Activated CD4-positive, alpha-beta T cell treated with anti-CD3 and anti-CD28 coated beads for 4 hours (primary cell): ENCODE data around the gene ZNF816.
"Not testable (repeated sequence)": the region's sequence is repeated elsewhere in the genome, so short reads cannot be mapped to it uniquely, and the experiment has no call there.

Experiments
- DNase-seq, 2 donors: peaks; one replicate each; pipeline ENCODE4 v3.0.0-alpha.2; 2020

The ZNF816 gene

GRCh38 chr19:52962394-52963246 lies at the start of gene ZNF816:
TSS of gene ZNF816 (minus strand) at chr19:52962881. CDS start at chr19:52956089, 6,792 bp downstream.
- DNase-seq: peak; percentile 98 to 99

- no peak for DNase-seq
Measured at GRCh38 chr19:53012006-53012405, 49.3 kb upstream of the ZNF816 start.

- no peak for DNase-seq
Measured at GRCh38 chr19:53010494-53010893, 47.8 kb upstream of the ZNF816 start.

- DNase-seq: no peak
Measured at GRCh38 chr19:53008061-53008778, 45.5 kb upstream of the ZNF816 start.

GRCh38 chr19:53007606-53008005 lies 44.9 kb upstream of the ZNF816 start:
- DNase-seq: no peak

GRCh38 chr19:53007200-53007599 lies 44.5 kb upstream of the ZNF816 start:
- DNase-seq: no peak

GRCh38 chr19:53004242-53004641 lies 41.6 kb upstream of the ZNF816 start:
- DNase-seq: no peak

GRCh38 chr19:53002479-53002878 lies 39.8 kb upstream of the ZNF816 start:
- DNase-seq: no peak

GRCh38 chr19:52997975-52998374 lies 35.3 kb upstream of the ZNF816 start:
- DNase-seq: no peak

- no peak for DNase-seq
Measured at GRCh38 chr19:52995711-52996110, 33.0 kb upstream of the ZNF816 start.

GRCh38 chr19:52993342-52994178 lies 30.9 kb upstream of the ZNF816 start:
- DNase-seq: peak; percentile 72 to 78

- no peak for DNase-seq
Measured at GRCh38 chr19:52992109-52993004, 29.7 kb upstream of the ZNF816 start.

- no peak for DNase-seq
Measured at GRCh38 chr19:52991484-52991883, 28.8 kb upstream of the ZNF816 start.

- DNase-seq: no peak
Measured at GRCh38 chr19:52990759-52991418, 28.2 kb upstream of the ZNF816 start.

- DNase-seq: no peak
Measured at GRCh38 chr19:52988506-52988905, 25.8 kb upstream of the ZNF816 start.

- DNase-seq: no peak
Measured at GRCh38 chr19:52987221-52987620, 24.5 kb upstream of the ZNF816 start.

- not testable (repeated sequence) for DNase-seq
Measured at GRCh38 chr19:52983167-52983566, 20.5 kb upstream of the ZNF816 start.

GRCh38 chr19:52981329-52981728 lies 18.6 kb upstream of the ZNF816 start:
- DNase-seq: no peak

GRCh38 chr19:52967772-52968171 lies 5.1 kb upstream of the ZNF816 start:
- no peak for DNase-seq

- DNase-seq: no peak
Measured at GRCh38 chr19:52963247-52963618, 552 bp upstream of the ZNF816 start.

- DNase-seq: no peak
Measured at GRCh38 chr19:52961981-52962380, 700 bp downstream of the ZNF816 start.
